Karpas-422 (cell line): ENCODE data around the gene EPHA7. TPM values are rescaled to one million over a fixed set of nuclear protein-coding genes. Genes with fewer than 3 reads are reported as not detected.

Experiments used
- DNase-seq: peaks from one replicate; pipeline ENCODE4 v3.0.0-alpha.2; 2015
- H2AFZ ChIP-seq: fragments of 200-600 bp; sonication (generic); 2 replicates; pipeline ENCODE4 v1.6.1; 2014; ENCODE audit warnings: antibody characterized with exemption, low read length, mixed read lengths
- H3K27ac ChIP-seq: fragments of 200-600 bp; sonication (generic); 2 replicates; pipeline ENCODE4 v1.5.1; 2014; ENCODE audit warnings: mild to moderate bottlenecking, low read length, moderate library complexity
- H3K27me3 ChIP-seq: fragments of 200-600 bp; sonication (generic); 2 replicates; pipeline ENCODE4 v1.6.1; 2014; ENCODE audit warnings: low read length, mixed read lengths
- H3K36me3 ChIP-seq: fragments of 200-600 bp; sonication (generic); 2 replicates; pipeline ENCODE4 v1.6.1; 2014; ENCODE audit warnings: low read length, mixed read lengths; ENCODE audit not compliant: insufficient read depth
- H3K4me1 ChIP-seq: fragments of 200-600 bp; sonication (generic); 2 replicates; pipeline ENCODE4 v1.6.1; 2014; ENCODE audit warnings: mild to moderate bottlenecking, low read length, mixed read lengths
- H3K4me2 ChIP-seq: fragments of 200-600 bp; sonication (generic); 2 replicates; pipeline ENCODE4 v1.6.1; 2014; ENCODE audit warnings: low read length, low read depth, mild to moderate bottlenecking; ENCODE audit not compliant: poor library complexity, severe bottlenecking
- H3K4me3 ChIP-seq: fragments of 200-600 bp; sonication (generic); 2 replicates; pipeline ENCODE4 v1.5.1; 2014; ENCODE audit warnings: mild to moderate bottlenecking, antibody characterized with exemption, low read length, mixed read lengths
- H3K79me2 ChIP-seq: fragments of 200-600 bp; sonication (generic); 2 replicates; pipeline ENCODE4 v1.6.1; 2014; ENCODE audit warnings: mild to moderate bottlenecking, low read length, mixed read lengths
- H3K9ac ChIP-seq: fragments of 200-600 bp; sonication (generic); 2 replicates; pipeline ENCODE4 v1.6.0; 2014; ENCODE audit warnings: low read length
- H3K9me2 ChIP-seq: fragments of 200-600 bp; sonication (generic), shearing (Covaris generic); replicated peaks from 2 replicates; pipeline ENCODE4 v1.6.0; 2014; ENCODE audit warnings: mild to moderate bottlenecking, low read length, moderate library complexity; ENCODE audit not compliant: insufficient read depth
- H3K9me3 ChIP-seq: fragments of 300-700, 200-600 bp; sonication (generic); 2 replicates; pipeline ENCODE4 v1.6.1; 2014; ENCODE audit warnings: low read length, mixed read lengths
- H4K20me1 ChIP-seq: fragments of 200-600 bp; sonication (generic); 2 replicates; pipeline ENCODE4 v1.6.1; 2014; ENCODE audit warnings: mild to moderate bottlenecking, antibody characterized with exemption, low read length, low read depth; ENCODE audit not compliant: insufficient read depth
- total RNA-seq: library from RNA; depleted of rRNA; stranded (reverse); fragments of >200 nt; shearing (Covaris generic); gene quantifications from 2 replicates; pipeline ENCODE4 v1.2.3, GENCODE V29; 2014; ENCODE audit warnings: low replicate concordance

EPHA7 gene
- total RNA-seq, 1 experiment from 2014 or later, result not detected

- no peak overlapping the region for H2AFZ ChIP-seq
- H3K36me3 ChIP-seq, result no peaks in the 10 kb centered on the region
- no peak overlapping the region for H3K4me2 ChIP-seq
Observed at GRCh38 chr6:93248631-93249030, 170.7 kb downstream of the EPHA7 start.

GRCh38 chr6:93243231-93243778 is 176.1 kb downstream of the EPHA7 start:
- Histone ChIP-seq H3K9ac (no peak overlapping the region), H3K4me1 (no peaks in the 10 kb centered on the region), H3K9me2 (no peaks in the 10 kb centered on the region), H3K4me2 (no peak overlapping the region), H3K4me3 (no peak overlapping the region), H3K79me2 (no peaks in the 10 kb centered on the region), H2AFZ (no peak overlapping the region), H3K27ac (no peak overlapping the region), H3K9me3 (peaks cover 25% of the 10 kb centered on the region), H3K36me3 (no peaks in the 10 kb centered on the region), H4K20me1 (no peaks in the 10 kb centered on the region), H3K27me3 (no peaks in the 10 kb centered on the region)
- no peak for DNase-seq

More at GRCh38 chr6:93248631-93249030, 170.7 kb downstream of the EPHA7 start:
- peaks cover 31% of the 10 kb centered on the region for H3K9me3 ChIP-seq
- no peak for DNase-seq
- H4K20me1 ChIP-seq, result no peaks in the 10 kb centered on the region
- H3K27ac ChIP-seq, result no peak overlapping the region
- no peak overlapping the region for H3K4me3 ChIP-seq
- no peaks in the 10 kb centered on the region for H3K79me2 ChIP-seq
- no peaks in the 10 kb centered on the region for H3K4me1 ChIP-seq
- H3K27me3 ChIP-seq, result no peaks in the 10 kb centered on the region
- no peaks in the 10 kb centered on the region for H3K9me2 ChIP-seq
- H3K9ac ChIP-seq, result no peak overlapping the region

GRCh38 chr6:93242049-93242448 is 177.3 kb downstream of the EPHA7 start:
- Histone ChIP-seq H3K4me3 (no peak overlapping the region), H4K20me1 (no peaks in the 10 kb centered on the region), H2AFZ (no peak overlapping the region), H3K4me1 (no peaks in the 10 kb centered on the region), H3K9me3 (peaks cover 25% of the 10 kb centered on the region), H3K9ac (no peak overlapping the region), H3K27ac (no peak overlapping the region), H3K27me3 (no peaks in the 10 kb centered on the region), H3K9me2 (no peaks in the 10 kb centered on the region), H3K4me2 (no peak overlapping the region), H3K36me3 (no peaks in the 10 kb centered on the region), H3K79me2 (no peaks in the 10 kb centered on the region)
- no peak for DNase-seq

DNA sequence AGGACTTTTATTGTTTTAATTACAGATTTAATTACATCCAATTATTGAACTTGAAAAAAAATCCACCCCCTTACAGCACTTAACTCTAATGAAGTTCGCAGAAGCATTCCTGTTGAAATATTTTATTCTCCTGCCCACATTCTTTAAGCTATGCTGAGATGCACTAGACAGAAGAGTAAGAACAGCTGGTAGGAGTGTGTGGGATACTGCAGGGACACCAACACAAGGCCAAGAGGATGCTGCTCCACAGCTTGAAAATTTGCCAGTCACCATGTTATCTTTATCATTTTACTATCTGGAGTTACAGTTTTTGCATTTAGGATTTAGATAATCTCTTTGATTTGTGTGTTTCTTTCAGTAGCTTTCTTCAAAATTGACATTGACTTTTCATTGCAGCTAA is 180.7 kb downstream of the EPHA7 start:
- peaks cover 21% of the 10 kb centered on the region for H3K9me3 ChIP-seq
- DNase-seq, result no peak
- H3K79me2 ChIP-seq, result no peaks in the 10 kb centered on the region
- no peak overlapping the region for H2AFZ ChIP-seq
- H3K4me1 ChIP-seq, result no peaks in the 10 kb centered on the region
- H3K4me3 ChIP-seq, result no peak overlapping the region
- no peak overlapping the region for H3K27ac ChIP-seq
- no peaks in the 10 kb centered on the region for H3K9me2 ChIP-seq
- H4K20me1 ChIP-seq, result no peaks in the 10 kb centered on the region
- H3K36me3 ChIP-seq, result no peaks in the 10 kb centered on the region
- no peak overlapping the region for H3K4me2 ChIP-seq
- H3K27me3 ChIP-seq, result no peaks in the 10 kb centered on the region
- H3K9ac ChIP-seq, result no peak overlapping the region

GRCh38 chr6:93235775-93236174 is 183.6 kb downstream of the EPHA7 start:
- H3K27me3 ChIP-seq, result no peaks in the 10 kb centered on the region
- H2AFZ ChIP-seq, result no peak overlapping the region
- no peaks in the 10 kb centered on the region for H3K36me3 ChIP-seq
- no peaks in the 10 kb centered on the region for H4K20me1 ChIP-seq
- H3K9ac ChIP-seq, result no peak overlapping the region
- no peak overlapping the region for H3K4me2 ChIP-seq
- no peak for DNase-seq
- H3K9me2 ChIP-seq, result no peaks in the 10 kb centered on the region
- H3K4me3 ChIP-seq, result no peak overlapping the region
- H3K27ac ChIP-seq, result no peak overlapping the region
- no peaks in the 10 kb centered on the region for H3K79me2 ChIP-seq
- H3K4me1 ChIP-seq, result no peaks in the 10 kb centered on the region
- peaks cover 23% of the 10 kb centered on the region for H3K9me3 ChIP-seq

- H3K27ac ChIP-seq, result no peak overlapping the region
- no peak for DNase-seq
- H3K4me2 ChIP-seq, result no peak overlapping the region
- no peaks in the 10 kb centered on the region for H3K79me2 ChIP-seq
- H3K9ac ChIP-seq, result no peak overlapping the region
- H2AFZ ChIP-seq, result no peak overlapping the region
- H4K20me1 ChIP-seq, result no peaks in the 10 kb centered on the region
- no peaks in the 10 kb centered on the region for H3K36me3 ChIP-seq
- H3K9me2 ChIP-seq, result no peaks in the 10 kb centered on the region
- peaks cover 18% of the 10 kb centered on the region for H3K9me3 ChIP-seq
- no peaks in the 10 kb centered on the region for H3K27me3 ChIP-seq
- H3K4me1 ChIP-seq, result no peaks in the 10 kb centered on the region
- no peak overlapping the region for H3K4me3 ChIP-seq
Observed at GRCh38 chr6:93226822-93227221, 192.5 kb downstream of the EPHA7 start.

GRCh38 chr6:93222071-93222851 is 197.1 kb downstream of the EPHA7 start:
- Histone ChIP-seq H3K36me3 (no peaks in the 10 kb centered on the region), H4K20me1 (no peaks in the 10 kb centered on the region), H3K4me2 (no peak overlapping the region), H3K9ac (no peak overlapping the region), H3K4me3 (no peak overlapping the region), H3K27ac (no peak overlapping the region), H3K79me2 (no peaks in the 10 kb centered on the region), H3K4me1 (no peaks in the 10 kb centered on the region), H3K27me3 (no peaks in the 10 kb centered on the region), H2AFZ (no peak overlapping the region), H3K9me2 (no peaks in the 10 kb centered on the region), H3K9me3 (peaks cover 17% of the 10 kb centered on the region)
- no peak for DNase-seq

GRCh38 chr6:93219447-93219846 is 199.9 kb downstream of the EPHA7 start:
- no peaks in the 10 kb centered on the region for H3K36me3 ChIP-seq

More at GRCh38 chr6:93219447-93219846, 199.9 kb downstream of the EPHA7 start:
- H3K4me2 ChIP-seq, result no peak overlapping the region
- H3K4me1 ChIP-seq, result no peaks in the 10 kb centered on the region
- H3K27me3 ChIP-seq, result no peaks in the 10 kb centered on the region
- no peaks in the 10 kb centered on the region for H3K79me2 ChIP-seq
- H2AFZ ChIP-seq, result no peak overlapping the region
- H3K9ac ChIP-seq, result no peak overlapping the region
- H4K20me1 ChIP-seq, result no peaks in the 10 kb centered on the region
- H3K9me3 ChIP-seq, result peaks cover 24% of the 10 kb centered on the region
- no peaks in the 10 kb centered on the region for H3K9me2 ChIP-seq
- no peak overlapping the region for H3K27ac ChIP-seq
- no peak for DNase-seq
- H3K4me3 ChIP-seq, result no peak overlapping the region
